ENCODE measurements around the gene FAM9C. TPM values are rescaled to one million over a fixed set of nuclear protein-coding genes. Genes with fewer than 3 reads are reported as not detected.

FAM9C gene
- total and polyA plus RNA-seq, 7 experiments from 2014 or later: 0.16 to 0.19 TPM; not detected in 5

GRCh38 chrX:13008851-13009250 lies 35.6 kb downstream of the FAM9C start:
- intact Hi-C loops (cut with micrococcal nuclease): no loop called here
- peak overlapping the region in 5 of 9 donors; percentile 2 to 93 (median 36) for H3K27ac Mint-ChIP-seq
- Histone ChIP-seq H3K27ac (ENCODE audit: low read depth, low read length) (peak overlapping the region; percentile 18), H3K4me3 (ENCODE audit: low read length) (no peak overlapping the region), H3K27me3 (ENCODE audit: control insufficient read depth in 2 of 2, insufficient read depth in 2 of 2, low read length in 2 of 2) (no peaks in the 10 kb centered on the region), H3K36me3 (ENCODE audit: control insufficient read depth in 2 of 3, insufficient read depth in 3 of 3, low read length in 3 of 3) (no peaks in the 10 kb centered on the region), H3K9me3 (ENCODE audit: control insufficient read depth in 2 of 3, low read length in 3 of 3) (no peaks in the 10 kb centered on the region), H3K4me1 (ENCODE audit: control insufficient read depth in 2 of 2, insufficient read depth in 2 of 2, low read length in 2 of 2) (peaks cover 22 to 52% of the 10 kb centered on the region in 2 donors)
- peaks cover 0 to 1% (median 0%) of the 10 kb centered on the region in 11 donors for H3K9me3 Mint-ChIP-seq
- DNase-seq (no peak), ATAC-seq (no peak)
- no peak overlapping the region for H3K4me3 Mint-ChIP-seq
- H3K36me3 Mint-ChIP-seq: peaks cover 0 to 3% (median 0%) of the 10 kb centered on the region in 5 donors
- ChIA-PET POLR2A (interaction anchor here (1.0 to 29.2 kb wide), 6 partner anchors 7 to 79 kb away, joined by 3 to 873 read pairs (median 82); partner anchors contain the start of gene TMSB4X), CTCF (no interaction called here)
- H3K4me1 Mint-ChIP-seq: peaks cover 38 to 84% (median 69%) of the 10 kb centered on the region in 7 donors
- no peaks in the 10 kb centered on the region for H3K27me3 Mint-ChIP-seq

GRCh38 chrX:13008189-13008533 lies 36.3 kb downstream of the FAM9C start:
- no peak overlapping the region for H3K4me3 ChIP-seq (ENCODE audit: low read length)
- no peaks in the 10 kb centered on the region for H3K27me3 Mint-ChIP-seq
- no peaks in the 10 kb centered on the region for H3K36me3 ChIP-seq (ENCODE audit: control insufficient read depth in 2 of 3, insufficient read depth in 3 of 3, low read length in 3 of 3)
- H3K4me3 Mint-ChIP-seq: peak overlapping the region in 9 of 10 donors; percentile 6 to 60 (median 37)
- ATAC-seq (no peak), DNase-seq (no peak)
- H3K4me1 Mint-ChIP-seq: peaks cover 34 to 83% (median 62%) of the 10 kb centered on the region in 7 donors
- intact Hi-C loops (cut with micrococcal nuclease): no loop called here
- H3K27ac Mint-ChIP-seq: peak overlapping the region; percentile 4 to 93 (median 86)
- peak overlapping the region; percentile 18 for H3K27ac ChIP-seq (ENCODE audit: low read depth, low read length)
- peaks cover 0 to 1% (median 0%) of the 10 kb centered on the region in 11 donors for H3K9me3 Mint-ChIP-seq
- no peaks in the 10 kb centered on the region for H3K9me3 ChIP-seq (ENCODE audit: control insufficient read depth in 2 of 3, low read length in 3 of 3)
- peaks cover 0 to 3% (median 0%) of the 10 kb centered on the region in 5 donors for H3K36me3 Mint-ChIP-seq
- no peaks in the 10 kb centered on the region for H3K27me3 ChIP-seq (ENCODE audit: control insufficient read depth in 2 of 2, insufficient read depth in 2 of 2, low read length in 2 of 2)
- ChIA-PET POLR2A (interaction anchor here (1.0 to 29.2 kb wide), 8 partner anchors 5 to 79 kb away, joined by 3 to 873 read pairs (median 82); partner anchors contain the start of gene TMSB4X), CTCF (no interaction called here)
- H3K4me1 ChIP-seq (ENCODE audit: control insufficient read depth in 2 of 2, insufficient read depth in 2 of 2, low read length in 2 of 2): peaks cover 22 to 48% of the 10 kb centered on the region in 2 donors

GRCh38 chrX:13007519-13008188 lies 36.8 kb downstream of the FAM9C start:
- peak overlapping the region; percentile 4 to 98 (median 86) for H3K27ac Mint-ChIP-seq
- ATAC-seq (no peak), DNase-seq (no peak)
- POLR2A ChIA-PET: interaction anchor here (0.6 to 29.2 kb wide), 11 partner anchors 5 to 80 kb away, joined by 3 to 873 read pairs (median 12); partner anchors contain the start of gene TMSB4X
- Histone ChIP-seq H3K9me3 (ENCODE audit: control insufficient read depth in 2 of 3, low read length in 3 of 3) (no peaks in the 10 kb centered on the region), H3K27ac (ENCODE audit: low read depth, low read length) (peak overlapping the region; percentile 3), H3K4me1 (ENCODE audit: control insufficient read depth in 2 of 2, insufficient read depth in 2 of 2, low read length in 2 of 2) (peaks cover 26 to 48% of the 10 kb centered on the region in 2 donors), H3K4me3 (ENCODE audit: low read length) (no peak overlapping the region), H3K27me3 (ENCODE audit: control insufficient read depth in 2 of 2, insufficient read depth in 2 of 2, low read length in 2 of 2) (no peaks in the 10 kb centered on the region), H3K36me3 (ENCODE audit: control insufficient read depth in 2 of 3, insufficient read depth in 3 of 3, low read length in 3 of 3) (no peaks in the 10 kb centered on the region)
- peak overlapping the region in 8 of 10 donors; percentile 9 to 60 (median 40) for H3K4me3 Mint-ChIP-seq
- H3K27me3 Mint-ChIP-seq: no peaks in the 10 kb centered on the region
- H3K4me1 Mint-ChIP-seq: peaks cover 37 to 83% (median 62%) of the 10 kb centered on the region in 7 donors
- intact Hi-C loops (cut with micrococcal nuclease): loop anchor here in 1 of 2 donors (2.0 kb wide), 1 partner anchor 19 kb away; no protein-coding TSS in a partner anchor
- H3K9me3 Mint-ChIP-seq: peaks cover 0 to 1% (median 0%) of the 10 kb centered on the region in 11 donors
- CTCF ChIA-PET: interaction anchor here (0.6 kb wide), 1 partner anchor 23 kb away, joined by 3 read pairs; no protein-coding TSS in a partner anchor
- H3K36me3 Mint-ChIP-seq: peaks cover 0 to 3% (median 0%) of the 10 kb centered on the region in 5 donors

GRCh38 chrX:13005661-13006473 lies 38.6 kb downstream of the FAM9C start:
- H3K27me3 ChIP-seq (ENCODE audit: control insufficient read depth in 2 of 2, insufficient read depth in 2 of 2, low read length in 2 of 2): no peaks in the 10 kb centered on the region
- no peaks in the 10 kb centered on the region for H3K36me3 ChIP-seq (ENCODE audit: control insufficient read depth in 2 of 3, insufficient read depth in 3 of 3, low read length in 3 of 3)
- intact Hi-C loops (cut with micrococcal nuclease): loop anchor here (1.0 to 2.0 kb wide), 2 partner anchors 7 to 21 kb away; no protein-coding TSS in a partner anchor
- H3K27ac Mint-ChIP-seq: peak overlapping the region; percentile 86 to 100 (median 95)
- H3K27ac ChIP-seq (ENCODE audit: low read depth, low read length): peak overlapping the region; percentile 58
- H3K4me1 Mint-ChIP-seq: peaks cover 33 to 83% (median 55%) of the 10 kb centered on the region in 7 donors
- peaks cover 37 to 61% of the 10 kb centered on the region in 2 donors for H3K4me1 ChIP-seq (ENCODE audit: control insufficient read depth in 2 of 2, insufficient read depth in 2 of 2, low read length in 2 of 2)
- no peaks in the 10 kb centered on the region for H3K9me3 ChIP-seq (ENCODE audit: control insufficient read depth in 2 of 3, low read length in 3 of 3)
- H3K4me3 Mint-ChIP-seq: peak overlapping the region; percentile 61 to 88 (median 72)
- H3K36me3 Mint-ChIP-seq: peaks cover 0 to 4% (median 0%) of the 10 kb centered on the region in 5 donors
- ATAC-seq (peak; percentile 61), DNase-seq (peak in 4 of 9 donors; percentile 17 to 39 (median 30))
- no peak overlapping the region for H3K4me3 ChIP-seq (ENCODE audit: low read length)
- no peaks in the 10 kb centered on the region for H3K9me3 Mint-ChIP-seq
- POLR2A ChIA-PET: interaction anchor here (0.7 to 29.2 kb wide), 17 partner anchors 8 to 82 kb away, joined by 3 to 873 read pairs (median 5); partner anchors contain the start of gene TMSB4X
- no peaks in the 10 kb centered on the region for H3K27me3 Mint-ChIP-seq
- CTCF ChIA-PET: interaction anchor here (0.6 kb wide), 1 partner anchor 27 kb away, joined by 4 read pairs; no protein-coding TSS in a partner anchor

- POLR2A ChIA-PET: interaction anchor here (0.8 to 29.2 kb wide), 13 partner anchors 11 to 85 kb away, joined by 3 to 873 read pairs (median 4); partner anchors contain the start of gene TMSB4X
Measured at GRCh38 chrX:13001961-13002671, 42.3 kb downstream of the FAM9C start.

More at GRCh38 chrX:13001961-13002671, 42.3 kb downstream of the FAM9C start:
- H3K9me3 Mint-ChIP-seq: no peaks in the 10 kb centered on the region
- DNase-seq: no peak
- CTCF ChIA-PET: interaction anchor here (0.6 to 2.1 kb wide), 8 partner anchors 12 to 91 kb away, joined by 3 to 9 read pairs (median 4); no protein-coding TSS in a partner anchor
- H3K27me3 ChIP-seq (ENCODE audit: control insufficient read depth in 2 of 2, insufficient read depth in 2 of 2, low read length in 2 of 2): no peaks in the 10 kb centered on the region
- peak overlapping the region in 5 of 10 donors; percentile 13 to 45 (median 35) for H3K4me3 Mint-ChIP-seq
- no peaks in the 10 kb centered on the region for H3K36me3 ChIP-seq (ENCODE audit: control insufficient read depth in 2 of 3, insufficient read depth in 3 of 3, low read length in 3 of 3)
- peaks cover 0 to 4% (median 0%) of the 10 kb centered on the region in 5 donors for H3K36me3 Mint-ChIP-seq
- H3K27ac Mint-ChIP-seq: peak overlapping the region in 8 of 9 donors; percentile 56 to 97 (median 80)
- no peak overlapping the region for H3K4me3 ChIP-seq (ENCODE audit: low read length)
- no peak for ATAC-seq
- H3K4me1 Mint-ChIP-seq: peaks cover 37 to 88% (median 70%) of the 10 kb centered on the region in 7 donors
- peak overlapping the region; percentile 39 for H3K27ac ChIP-seq (ENCODE audit: low read depth, low read length)
- H3K27me3 Mint-ChIP-seq: no peaks in the 10 kb centered on the region
- H3K9me3 ChIP-seq (ENCODE audit: control insufficient read depth in 2 of 3, low read length in 3 of 3): no peaks in the 10 kb centered on the region
- H3K4me1 ChIP-seq (ENCODE audit: control insufficient read depth in 2 of 2, insufficient read depth in 2 of 2, low read length in 2 of 2): peaks cover 64 to 71% of the 10 kb centered on the region in 2 donors
- intact Hi-C loops (cut with micrococcal nuclease): loop anchor here (2.0 to 5.0 kb wide), 3 partner anchors 70 to 85 kb away; no protein-coding TSS in a partner anchor
